HepG2 (cell line): ENCODE results near the gene TBC1D5. TPM values are rescaled to one million over a fixed set of nuclear protein-coding genes. Genes with fewer than 3 reads are reported as not detected.
A peak's percentile ranks its signal among the peaks of the same experiment; 100 is the strongest.

Experiments used
- ATAC-seq: fragments of 200-7000 bp; cut with Tn5 transposase; 3 replicates; pipeline ENCODE4 v1.9.1; 2020; ENCODE audit warnings: mild to moderate bottlenecking, moderate library complexity
- BruUV-seq: library from RNA; stranded (reverse); fragments of 400-500 nt; replicated peaks from 2 replicates; lab custom pipeline; 2021; lab: Mats Ljungman, UMichigan
- CTCF ChIA-PET: fragments of 300-600 bp; formaldehyde crosslinking; extraction: SDS; loops from one replicate; lab custom pipeline; 2021; ENCODE audit warnings: low total read pairs, inconsistent platforms, low intra/inter-chr PET ratio; lab: Yijun Ruan, JAX
- POLR2A ChIA-PET: fragments of 350-600 bp; sonication (Branson Sonifier 250); formaldehyde crosslinking; loops from one replicate; lab custom pipeline; 2020; ENCODE audit warnings: antibody characterized with exemption, inconsistent platforms; lab: Yijun Ruan, JAX
- DNase-seq: peaks from one replicate; pipeline ENCODE4 v3.0.0-alpha.2; 2015; ENCODE audit warnings: low spot score
- FAIRE-seq: peaks from 3 replicates; lab custom pipeline; 2011; peaks lifted over from hg19 to GRCh38; lab: Jason Lieb, UNC
- H2AFZ ChIP-seq: one replicate; pipeline ENCODE4 v1.6.1; 2011; ENCODE audit warnings: low read length, inconsistent platforms
- H3K27ac ChIP-seq: fragments of 300-600 bp; 3 replicates; pipeline ENCODE4 v1.8.0; 2011; ENCODE audit warnings: mixed run types, mild to moderate bottlenecking, mixed read lengths, low read length, inconsistent platforms; ENCODE audit not compliant: insufficient read depth; ENCODE audit errors: extremely low read length
- H3K27me3 ChIP-seq, 2 experiments: fragments of 200-600 bp in 1 of 2; 2 replicates in 1 of 2; 3 replicates in 1 of 2; pipeline versions ENCODE4 v1.6.0 to v1.8.0; 2011; ENCODE audit warnings: low read length in 2 of 2, mild to moderate bottlenecking in 2 of 2, moderate library complexity in 2 of 2, inconsistent platforms in 1 of 2; ENCODE audit not compliant: insufficient read depth in 2 of 2, control insufficient read depth in 1 of 2
- H3K36me3 ChIP-seq, 2 experiments: fragments of 200-600 bp in 1 of 2; replicated peaks in 1 of 2; 2 replicates in 1 of 2; 3 replicates in 1 of 2; pipeline versions ENCODE4 v1.5.1 to v1.8.0; 2011; ENCODE audit warnings: low read length in 2 of 2, inconsistent platforms in 1 of 2; ENCODE audit not compliant: insufficient read depth in 2 of 2, control insufficient read depth in 1 of 2
- H3K4me1 ChIP-seq: 2 replicates; pipeline ENCODE4 v1.5.1; 2012; ENCODE audit warnings: low read length, inconsistent platforms; ENCODE audit not compliant: insufficient read depth
- H3K4me2 ChIP-seq: 2 replicates; pipeline ENCODE4 v1.6.0; 2011; ENCODE audit warnings: low read depth, low read length, inconsistent platforms
- H3K4me3 ChIP-seq, 3 experiments: fragments of 200-600 bp in 1 of 3; sonication (generic), shearing (Covaris generic) in 1 of 3; replicated peaks in 1 of 3; 2 replicates each; pipeline ENCODE4 v1.5.1; 2011 to 2016; ENCODE audit warnings: low read length in 3 of 3, inconsistent platforms in 2 of 3, low read depth in 2 of 3, mild to moderate bottlenecking in 2 of 3, control low read depth in 1 of 3, mixed read lengths in 1 of 3; ENCODE audit not compliant: insufficient read depth in 1 of 3
- H3K79me2 ChIP-seq: one replicate; pipeline ENCODE4 v1.6.1; 2011; ENCODE audit warnings: low read length, inconsistent platforms; ENCODE audit not compliant: insufficient read depth
- H3K9ac ChIP-seq: 2 replicates; pipeline ENCODE4 v1.6.0; 2011; ENCODE audit warnings: mild to moderate bottlenecking, low read depth, low read length, inconsistent platforms; ENCODE audit not compliant: insufficient read depth
- H3K9me3 ChIP-seq: 2 replicates; pipeline ENCODE4 v1.5.1; 2012; ENCODE audit warnings: mild to moderate bottlenecking, low read length
- H4K20me1 ChIP-seq: 2 replicates; pipeline ENCODE4 v1.6.0; 2011; ENCODE audit warnings: inconsistent platforms, mild to moderate bottlenecking, low read length, moderate library complexity; ENCODE audit not compliant: insufficient read depth
- ARID3A ChIP-seq: IDR thresholded peaks from 2 replicates; pipeline ENCODE4 v1.6.1; 2012; ENCODE audit warnings: low read depth, low read length, improper control_type of control experiment
- ASH2L ChIP-seq: fragments of 300-600, 200-600 bp; sonication (generic); IDR thresholded peaks from 2 replicates; pipeline ENCODE4 v1.7.0; 2017; ENCODE audit warnings: low read depth, mild to moderate bottlenecking, moderate library complexity, mixed read lengths, low read length; ENCODE audit not compliant: insufficient read length
- ATF1 ChIP-seq: IDR thresholded peaks from 2 replicates; pipeline ENCODE4 v1.6.1; 2016; ENCODE audit warnings: mild to moderate bottlenecking, control low read depth
- CREB1 ChIP-seq, 2 experiments: fragments of 450-650 bp in 1 of 2; IDR thresholded peaks; 2 replicates each; pipeline ENCODE4 v1.6.1; 2016 to 2017; ENCODE audit warnings: control low read depth in 1 of 2, mild to moderate bottlenecking in 1 of 2, missing compliant biosample characterization in 1 of 2, missing genetic modification characterization in 1 of 2
- CREM ChIP-seq, 2 experiments: sonication (generic) in 1 of 2; formaldehyde crosslinking in 1 of 2; IDR thresholded peaks; 2 replicates each; pipeline versions ENCODE4 v1.4.0 to v1.6.1; 2016 to 2020; ENCODE audit warnings: antibody characterized with exemption in 1 of 2, mild to moderate bottlenecking in 1 of 2, missing genetic modification reagents in 1 of 2
- DMAP1 ChIP-seq: IDR thresholded peaks from 2 replicates; pipeline ENCODE4 v1.6.1; 2016
- ELF3 ChIP-seq: IDR thresholded peaks from 2 replicates; pipeline ENCODE4 v1.6.1; 2016; ENCODE audit warnings: missing genetic modification reagents, missing compliant biosample characterization
- ELF4 ChIP-seq: sonication (generic); formaldehyde crosslinking; IDR thresholded peaks from 2 replicates; pipeline ENCODE4 v1.5.0; 2020; ENCODE audit warnings: missing genetic modification reagents, mild to moderate bottlenecking, moderate library complexity, borderline replicate concordance
- GATAD2A ChIP-seq: IDR thresholded peaks from 2 replicates; pipeline ENCODE4 v1.6.1; 2016
- HDAC2 ChIP-seq: sonication (generic); formaldehyde crosslinking; IDR thresholded peaks from 2 replicates; pipeline ENCODE4 v1.4.0; 2020; ENCODE audit warnings: missing genetic modification reagents
- HOXA3 ChIP-seq: sonication (generic); formaldehyde crosslinking; IDR thresholded peaks from 2 replicates; pipeline ENCODE4 v1.5.0; 2020; ENCODE audit warnings: missing genetic modification reagents
- ISL2 ChIP-seq: sonication (generic); formaldehyde crosslinking; IDR thresholded peaks from 2 replicates; pipeline ENCODE4 v1.5.0; 2020; ENCODE audit warnings: missing genetic modification reagents
- NFYB ChIP-seq: sonication (generic); formaldehyde crosslinking; IDR thresholded peaks from 2 replicates; pipeline ENCODE4 v1.4.0; 2020; ENCODE audit warnings: missing genetic modification reagents
- PATZ1 ChIP-seq: sonication (generic); formaldehyde crosslinking; IDR thresholded peaks from 2 replicates; pipeline ENCODE4 v1.4.0; 2020; ENCODE audit warnings: missing genetic modification reagents
- POLR2AphosphoS5 ChIP-seq: IDR thresholded peaks from 2 replicates; pipeline ENCODE4 v1.6.1; 2012; ENCODE audit warnings: low read depth, low read length
- RARA ChIP-seq: IDR thresholded peaks from 2 replicates; pipeline ENCODE4 v1.6.1; 2016; ENCODE audit warnings: missing genetic modification reagents, missing compliant biosample characterization
- RBFOX2 ChIP-seq: fragments of 200-400 bp; formaldehyde crosslinking; IDR thresholded peaks from 2 replicates; pipeline ENCODE4 v1.6.1; 2017; ENCODE audit warnings: low read depth, mild to moderate bottlenecking, low read length
- SP5 ChIP-seq: IDR thresholded peaks from 2 replicates; pipeline ENCODE4 v1.6.1; 2016; ENCODE audit warnings: low read depth, borderline replicate concordance
- YY1 ChIP-seq: IDR thresholded peaks from 2 replicates; pipeline ENCODE4 v1.6.1; 2011; ENCODE audit warnings: low read length, low read depth, moderate library complexity, mild to moderate bottlenecking; ENCODE audit not compliant: insufficient read depth, insufficient replicate concordance
- ZMYM3 ChIP-seq: sonication (generic); formaldehyde crosslinking; IDR thresholded peaks from 2 replicates; pipeline ENCODE4 v1.5.1; 2020; ENCODE audit warnings: mild to moderate bottlenecking, missing genetic modification reagents
- WGBS: methylation state at CpG from one replicate; pipeline ENCODE4 v1.1.6; 2017; ENCODE audit warnings: low lambda C conversion rate; 5-methylcytosine and 5-hydroxymethylcytosine counted together
- in situ Hi-C: cut with HindIII; loops from 2 replicates; pipeline ENCODE4 v1.10.0; 2017; ENCODE audit warnings: low pct_unique_long_range_greater_than_20kb; ENCODE audit not compliant: extremely low pct_ligation_motif_present
- intact Hi-C: fragments of 100-400 bp; cut with micrococcal nuclease; formaldehyde crosslinking; loops from one replicate; pipeline ENCODE4 v1.10.0; 2022; ENCODE audit not compliant: unreplicated experiment
- polyA plus RNA-seq, 8 experiments: library from polyadenylated mRNA; depleted of rRNA in 3 of 8; stranded (reverse) in 7 of 8; unstranded in 1 of 8; fragments of >200 nt; fragmentation: Illumina TruSeq in 4 of 8; extraction: Trizol in 4 of 8; gene quantifications; 2 replicates each; pipeline versions ENCODE4 v1.2.1 to v1.2.3, GENCODE V29; 2011 to 2016; ENCODE audit warnings: low read depth in 4 of 8, missing spikeins in 1 of 8, mixed read lengths in 1 of 8; ENCODE audit not compliant: insufficient read depth in 1 of 8
- total RNA-seq, 5 experiments: library from RNA; depleted of rRNA; stranded (reverse); fragments of >200 nt; fragmentation: Illumina TruSeq; extraction: Trizol; gene quantifications; 2 replicates each; pipeline ENCODE4 v1.2.3, GENCODE V29; 2016; ENCODE audit warnings: low read depth in 1 of 5
- TF ChIP-seq, protein P1 (sequence below): IDR thresholded peaks from 2 replicates; pipeline ENCODE4 v1.6.1; 2016; ENCODE audit warnings: mild to moderate bottlenecking

TBC1D5 gene
- total and polyA plus RNA-seq, 2 of the 13 experiments (the other 11 are each of a cell fraction or from before 2014, with no cell fraction given): 19.2 to 33.3 TPM

GRCh38 chr3:17740721-17741141 lies 1.7 kb downstream of the TBC1D5 start:
- ChIA-PET CTCF (no interaction called here), POLR2A (interaction anchor here (0.7 to 1.1 kb wide), 4 partner anchors 10 to 101 kb away, joined by 3 to 5 read pairs (median 3); no protein-coding TSS in a partner anchor)
- Histone ChIP-seq H3K27ac (peak overlapping the region; percentile 98), H4K20me1 (no peaks in the 10 kb centered on the region), H3K27me3 (no peaks in the 10 kb centered on the region; a peak in 1 of 5 replicates), H3K36me3 (no peaks in the 10 kb centered on the region), H3K9me3 (no peaks in the 10 kb centered on the region), H3K9ac (peak overlapping the region; percentile 93), H3K4me1 (peaks cover 50% of the 10 kb centered on the region), H3K4me3 (peak overlapping the region; percentile 79 to 88 (median 79)), H3K4me2 (peak overlapping the region; percentile 92), H2AFZ (peak overlapping the region; percentile 48), H3K79me2 (peaks cover 43% of the 10 kb centered on the region)
- in situ Hi-C loops (no loop called here), intact Hi-C loops (loop anchor here (5.0 kb wide), 1 partner anchor 308 kb away; no protein-coding TSS in a partner anchor)
- FAIRE-seq (peak; percentile 79), DNase-seq (peak; percentile 92), ATAC-seq (peak; percentile 43)
- 0% methylated on average over 3 of the region's 3 CpGs for WGBS
- no TSS peak for BruUV-seq
- TF ChIP-seq ELF3 (0 out of 2 replicates have a peak, but pooled peaks have one; percentile 43), ATF1 (CRISPR knock-in tag) (no peak), CREB1 (IDR thresholded peaks at IDR 0.05) (peak; percentile 58; the same call in 1 of the 2 replicates), CREB1 (CRISPR knock-in tag; IDR thresholded peaks at IDR 0.05) (no peak), ARID3A (peak; percentile 20; the same call in 1 of the 2 replicates), ZMYM3 (CRISPR knock-in tag) (no peak), YY1 (no peak), HDAC2 (0 out of 2 replicates have a peak, but pooled peaks have one; percentile 16), ISL2 (CRISPR knock-in tag) (0 out of 2 replicates have a peak, but pooled peaks have one; percentile 16), CREM (IDR thresholded peaks at IDR 0.05) (no peak), CREM (CRISPR knock-in tag; IDR thresholded peaks at IDR 0.05) (no peak), NFYB (CRISPR knock-in tag) (no peak), POLR2AphosphoS5 (peak; percentile 83), GATAD2A (peak; percentile 36; the same call in 1 of the 2 replicates), RBFOX2 (peak; percentile 58; the same call in 1 of the 2 replicates), ASH2L (peak; percentile 53), PATZ1 (CRISPR knock-in tag) (peak; percentile 36), HOXA3 (CRISPR knock-in tag) (peak; percentile 17; the same call in 1 of the 2 replicates), ELF4 (CRISPR knock-in tag) (no peak), DMAP1 (CRISPR knock-in tag) (peak; percentile 45; the same call in 1 of the 2 replicates), SP5 (CRISPR knock-in tag) (no peak), RARA (0 out of 2 replicates have a peak, but pooled peaks have one; percentile 7)
- TF ChIP-seq, protein P1, sequence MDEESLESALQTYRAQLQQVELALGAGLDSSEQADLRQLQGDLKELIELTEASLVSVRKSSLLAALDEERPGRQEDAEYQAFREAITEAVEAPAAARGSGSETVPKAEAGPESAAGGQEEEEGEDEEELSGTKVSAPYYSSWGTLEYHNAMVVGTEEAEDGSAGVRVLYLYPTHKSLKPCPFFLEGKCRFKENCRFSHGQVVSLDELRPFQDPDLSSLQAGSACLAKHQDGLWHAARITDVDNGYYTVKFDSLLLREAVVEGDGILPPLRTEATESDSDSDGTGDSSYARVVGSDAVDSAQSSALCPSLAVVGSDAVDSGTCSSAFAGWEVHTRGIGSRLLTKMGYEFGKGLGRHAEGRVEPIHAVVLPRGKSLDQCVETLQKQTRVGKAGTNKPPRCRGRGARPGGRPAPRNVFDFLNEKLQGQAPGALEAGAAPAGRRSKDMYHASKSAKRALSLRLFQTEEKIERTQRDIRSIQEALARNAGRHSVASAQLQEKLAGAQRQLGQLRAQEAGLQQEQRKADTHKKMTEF (CRISPR knock-in tag): no peak
